Upper lobe of left lung (tissue), 4 donors: ENCODE measurements around the gene DIAPH3.

Experiments
- POLR2A ChIP-seq, 4 donors: fragments of 450-650 bp; IDR thresholded peaks; one replicate each; pipeline ENCODE4 v1.5.1; 2016 to 2017; ENCODE audit warnings: antibody characterized with exemption in 4 of 4, mild to moderate bottlenecking in 2 of 4
- POLR2AphosphoS5 ChIP-seq, 2 donors: sonication (generic); formaldehyde crosslinking; IDR thresholded peaks; one replicate each; pipeline ENCODE4 v1.5.1; 2017; ENCODE audit warnings: antibody characterized with exemption in 2 of 2
- TF ChIP-seq, protein P1 (sequence below), 6 experiments: fragments of 450-650 bp in 4 of 6; fragments of 200-600 bp in 2 of 6; sonication (generic) in 2 of 6; IDR thresholded peaks; one replicate each; pipeline ENCODE4 v1.5.1; 2016 to 2019; ENCODE audit warnings: antibody characterized with exemption in 6 of 6

GRCh38 chr13:60094385-60095088 is 69.2 kb downstream of the DIAPH3 start:
- TF ChIP-seq POLR2AphosphoS5 (IDR thresholded peaks at IDR 0.05) (no peak), POLR2A (IDR thresholded peaks at IDR 0.05) (no peak)
- TF ChIP-seq, protein P1, sequence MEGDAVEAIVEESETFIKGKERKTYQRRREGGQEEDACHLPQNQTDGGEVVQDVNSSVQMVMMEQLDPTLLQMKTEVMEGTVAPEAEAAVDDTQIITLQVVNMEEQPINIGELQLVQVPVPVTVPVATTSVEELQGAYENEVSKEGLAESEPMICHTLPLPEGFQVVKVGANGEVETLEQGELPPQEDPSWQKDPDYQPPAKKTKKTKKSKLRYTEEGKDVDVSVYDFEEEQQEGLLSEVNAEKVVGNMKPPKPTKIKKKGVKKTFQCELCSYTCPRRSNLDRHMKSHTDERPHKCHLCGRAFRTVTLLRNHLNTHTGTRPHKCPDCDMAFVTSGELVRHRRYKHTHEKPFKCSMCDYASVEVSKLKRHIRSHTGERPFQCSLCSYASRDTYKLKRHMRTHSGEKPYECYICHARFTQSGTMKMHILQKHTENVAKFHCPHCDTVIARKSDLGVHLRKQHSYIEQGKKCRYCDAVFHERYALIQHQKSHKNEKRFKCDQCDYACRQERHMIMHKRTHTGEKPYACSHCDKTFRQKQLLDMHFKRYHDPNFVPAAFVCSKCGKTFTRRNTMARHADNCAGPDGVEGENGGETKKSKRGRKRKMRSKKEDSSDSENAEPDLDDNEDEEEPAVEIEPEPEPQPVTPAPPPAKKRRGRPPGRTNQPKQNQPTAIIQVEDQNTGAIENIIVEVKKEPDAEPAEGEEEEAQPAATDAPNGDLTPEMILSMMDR (IDR thresholded peaks at IDR 0.05) = no peak
